HG02798 (cell line): ENCODE measurements around the gene ULK3.

ENCODE experiments used
- ATAC-seq: cut with Tn5 transposase; IDR thresholded peaks from one replicate; pipeline ENCODE4 v1.9.1; 2021; ENCODE audit warnings: mild to moderate bottlenecking; ENCODE audit not compliant: unreplicated experiment, poor library complexity

Gene ULK3

DNA sequence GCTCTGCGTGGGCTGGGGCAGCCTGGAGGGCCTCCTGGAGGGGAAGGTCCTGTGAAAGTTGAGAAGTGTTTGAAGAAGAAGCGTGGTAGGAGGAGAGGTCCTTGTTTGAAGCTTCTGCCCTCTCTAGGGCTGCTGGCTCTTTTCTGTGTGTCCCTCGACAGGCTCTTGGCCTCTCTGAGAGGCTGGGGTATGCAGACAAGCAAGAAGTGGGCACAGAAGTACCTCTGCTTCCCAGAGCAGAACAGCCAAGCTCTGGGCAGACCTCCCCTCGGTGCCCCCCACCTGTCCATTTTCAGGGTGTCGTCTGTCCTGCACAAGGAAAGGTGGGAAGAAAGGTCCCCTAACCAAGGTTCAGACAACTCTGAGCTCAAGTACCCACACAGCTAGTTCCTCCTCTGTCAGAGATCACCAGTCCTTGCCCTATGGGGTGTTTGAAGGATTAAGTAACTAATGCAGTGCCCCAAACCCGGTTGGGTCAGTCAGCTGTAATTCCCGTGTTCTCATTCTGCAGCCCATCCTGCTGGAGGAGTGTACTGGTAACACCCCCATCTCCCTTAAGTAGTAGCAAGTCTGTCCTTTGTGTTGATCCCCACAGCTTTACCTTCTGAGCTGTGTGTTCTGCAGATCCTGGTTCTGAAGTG is 54.8 kb downstream of the ULK3 start:
- no peak for ATAC-seq

DNA sequence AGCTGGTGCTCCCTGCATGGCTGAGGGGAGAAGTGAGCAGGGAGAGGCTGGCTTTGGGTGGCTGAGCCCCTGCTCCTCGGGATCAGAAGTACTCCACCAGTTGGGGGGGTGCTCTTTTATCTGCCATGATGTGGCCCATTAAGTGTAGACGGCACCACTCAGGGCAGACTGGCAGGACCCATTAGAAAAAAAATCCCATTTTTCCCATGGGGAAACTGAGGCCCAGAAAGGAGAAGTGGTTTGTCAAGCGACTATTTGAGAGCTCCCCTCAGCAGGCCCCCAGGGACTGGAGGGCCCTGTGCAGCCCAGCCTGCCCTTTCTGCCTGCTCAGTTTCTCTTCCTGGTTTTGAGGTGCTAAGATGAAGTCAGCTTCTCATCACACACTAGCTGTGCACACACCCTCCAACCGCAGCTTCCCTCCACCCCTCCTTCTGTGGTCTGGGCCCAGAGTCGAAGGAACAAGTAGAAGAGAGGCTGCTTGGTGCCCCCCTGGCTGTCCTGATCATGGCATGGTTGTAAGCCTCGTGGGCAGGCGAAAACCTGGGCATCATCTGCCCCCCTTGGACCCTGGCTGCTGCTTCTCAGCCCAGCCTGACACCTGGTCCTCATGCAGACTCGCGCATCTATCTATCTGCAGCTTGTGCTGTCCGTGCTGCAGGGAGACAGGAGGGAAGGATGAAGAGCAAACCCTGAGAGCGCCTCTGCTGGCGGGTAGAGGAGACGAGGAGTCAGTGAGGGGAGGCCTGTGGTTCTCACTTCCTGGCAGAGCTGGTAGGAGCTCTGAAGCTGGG is 55.5 kb downstream of the ULK3 start:
- ATAC-seq, result peak; percentile 61

- ATAC-seq, result no peak
Measured at GRCh38 chr15:74786551-74787165, 56.3 kb downstream of the ULK3 start.
